Loucy (cell line): Measurements from ENCODE around the gene TMEM117.

Source experiments
- EZH2phosphoT487 ChIP-seq: fragments of 200-600 bp; IDR thresholded peaks from 2 replicates; pipeline ENCODE4 v1.6.1; 2018; ENCODE audit warnings: antibody characterized with exemption, mild to moderate bottlenecking, moderate library complexity, borderline replicate concordance
- TF ChIP-seq, protein P1 (sequence below): fragments of 200-600 bp; sonication (generic); conservative IDR thresholded peaks from 2 replicates; pipeline ENCODE4 v1.5.1; 2014; ENCODE audit warnings: mild to moderate bottlenecking, antibody characterized with exemption, low read length

DNA sequence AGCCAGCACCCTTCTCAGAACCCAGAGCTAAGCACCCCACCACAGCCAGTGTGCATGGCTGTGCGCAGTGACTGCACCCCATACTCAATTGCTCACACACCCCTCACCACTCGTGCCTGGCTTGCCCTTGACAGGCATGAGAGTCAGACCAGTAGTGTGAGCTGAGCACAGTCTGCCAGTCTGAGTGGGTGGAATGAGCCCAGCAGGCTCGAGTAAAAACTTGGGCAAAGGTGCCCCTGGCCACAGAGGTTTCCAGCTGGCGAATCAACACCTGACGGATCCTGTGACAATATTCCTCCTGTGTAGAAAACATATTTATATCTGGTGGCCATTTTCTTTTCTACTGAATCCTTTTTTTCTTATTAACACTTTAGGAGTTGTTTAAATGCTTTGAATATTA, 202.5 kb downstream of the TMEM117 start:
- TF ChIP-seq, protein P1, sequence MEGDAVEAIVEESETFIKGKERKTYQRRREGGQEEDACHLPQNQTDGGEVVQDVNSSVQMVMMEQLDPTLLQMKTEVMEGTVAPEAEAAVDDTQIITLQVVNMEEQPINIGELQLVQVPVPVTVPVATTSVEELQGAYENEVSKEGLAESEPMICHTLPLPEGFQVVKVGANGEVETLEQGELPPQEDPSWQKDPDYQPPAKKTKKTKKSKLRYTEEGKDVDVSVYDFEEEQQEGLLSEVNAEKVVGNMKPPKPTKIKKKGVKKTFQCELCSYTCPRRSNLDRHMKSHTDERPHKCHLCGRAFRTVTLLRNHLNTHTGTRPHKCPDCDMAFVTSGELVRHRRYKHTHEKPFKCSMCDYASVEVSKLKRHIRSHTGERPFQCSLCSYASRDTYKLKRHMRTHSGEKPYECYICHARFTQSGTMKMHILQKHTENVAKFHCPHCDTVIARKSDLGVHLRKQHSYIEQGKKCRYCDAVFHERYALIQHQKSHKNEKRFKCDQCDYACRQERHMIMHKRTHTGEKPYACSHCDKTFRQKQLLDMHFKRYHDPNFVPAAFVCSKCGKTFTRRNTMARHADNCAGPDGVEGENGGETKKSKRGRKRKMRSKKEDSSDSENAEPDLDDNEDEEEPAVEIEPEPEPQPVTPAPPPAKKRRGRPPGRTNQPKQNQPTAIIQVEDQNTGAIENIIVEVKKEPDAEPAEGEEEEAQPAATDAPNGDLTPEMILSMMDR = no peak
- no peak for TF ChIP-seq EZH2phosphoT487
